Measurements from ENCODE around the gene CLDN9.

DNA sequence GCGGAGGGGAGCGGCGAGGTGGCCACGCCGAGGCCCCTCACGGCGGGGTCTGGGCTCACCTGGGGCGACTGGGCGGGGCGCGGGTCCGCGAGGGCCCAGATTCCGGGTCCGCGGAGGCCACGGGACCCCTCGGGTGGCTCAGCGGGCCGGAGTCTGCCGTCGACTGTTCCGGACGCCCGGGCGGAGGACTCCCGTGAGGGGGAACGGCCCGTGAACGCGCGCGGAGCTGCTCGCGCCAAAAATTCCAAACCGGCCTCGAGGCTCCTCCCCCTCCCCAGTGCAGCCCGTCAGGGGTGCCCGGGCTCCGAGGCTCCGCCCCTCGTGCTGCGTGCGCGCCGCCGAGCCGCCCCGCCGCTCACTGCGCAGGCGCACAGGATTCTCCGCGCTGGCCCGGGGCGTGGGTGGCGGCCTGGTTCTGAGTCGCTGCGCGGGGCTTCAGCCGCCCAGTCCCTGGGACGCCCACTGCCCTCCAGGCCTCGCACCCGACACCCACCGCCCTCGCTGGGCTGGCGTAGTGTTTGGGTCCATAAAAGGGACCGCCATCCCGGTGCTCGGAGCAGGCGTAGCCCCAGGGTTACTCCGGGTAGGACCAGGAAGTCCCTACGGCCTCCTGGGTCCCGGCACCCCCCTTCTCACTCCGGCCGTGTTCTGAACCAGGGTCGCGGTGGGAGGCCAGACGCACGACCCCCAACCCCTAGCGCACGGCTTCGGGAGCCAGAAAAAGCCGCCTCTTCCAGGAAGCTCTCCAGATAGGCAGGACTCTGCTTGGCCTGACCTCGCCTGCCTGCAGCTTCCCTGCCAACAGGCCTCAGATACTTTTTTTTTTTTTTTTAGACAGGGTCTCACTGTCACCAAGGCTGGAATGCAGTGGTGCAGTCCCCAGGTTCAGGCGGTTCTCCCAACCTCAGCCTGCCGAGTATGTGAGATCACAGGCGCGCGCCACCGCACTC lies 32.2 kb upstream of the CLDN9 start, which contains the start of gene PKMYT1:
- no peak for TF ChIP-seq CTCF (IDR thresholded peaks at IDR 0.05)
- TF ChIP-seq POLR2A (IDR thresholded peaks at IDR 0.05) = peak; percentile 95

All from right lobe of liver (tissue), 4 donors.